CD4-positive, alpha-beta T cell treated with Interleukin-15 for 1 hour (primary cell): Measurements from ENCODE around the gene EML4.
"Not testable (repeated sequence)": the region's sequence is repeated elsewhere in the genome, so short reads cannot be mapped to it uniquely, and the experiment has no call there.

Experiments used
- DNase-seq: peaks from one replicate; pipeline ENCODE4 v3.0.0-alpha.2; 2020

EML4 gene, protein sequence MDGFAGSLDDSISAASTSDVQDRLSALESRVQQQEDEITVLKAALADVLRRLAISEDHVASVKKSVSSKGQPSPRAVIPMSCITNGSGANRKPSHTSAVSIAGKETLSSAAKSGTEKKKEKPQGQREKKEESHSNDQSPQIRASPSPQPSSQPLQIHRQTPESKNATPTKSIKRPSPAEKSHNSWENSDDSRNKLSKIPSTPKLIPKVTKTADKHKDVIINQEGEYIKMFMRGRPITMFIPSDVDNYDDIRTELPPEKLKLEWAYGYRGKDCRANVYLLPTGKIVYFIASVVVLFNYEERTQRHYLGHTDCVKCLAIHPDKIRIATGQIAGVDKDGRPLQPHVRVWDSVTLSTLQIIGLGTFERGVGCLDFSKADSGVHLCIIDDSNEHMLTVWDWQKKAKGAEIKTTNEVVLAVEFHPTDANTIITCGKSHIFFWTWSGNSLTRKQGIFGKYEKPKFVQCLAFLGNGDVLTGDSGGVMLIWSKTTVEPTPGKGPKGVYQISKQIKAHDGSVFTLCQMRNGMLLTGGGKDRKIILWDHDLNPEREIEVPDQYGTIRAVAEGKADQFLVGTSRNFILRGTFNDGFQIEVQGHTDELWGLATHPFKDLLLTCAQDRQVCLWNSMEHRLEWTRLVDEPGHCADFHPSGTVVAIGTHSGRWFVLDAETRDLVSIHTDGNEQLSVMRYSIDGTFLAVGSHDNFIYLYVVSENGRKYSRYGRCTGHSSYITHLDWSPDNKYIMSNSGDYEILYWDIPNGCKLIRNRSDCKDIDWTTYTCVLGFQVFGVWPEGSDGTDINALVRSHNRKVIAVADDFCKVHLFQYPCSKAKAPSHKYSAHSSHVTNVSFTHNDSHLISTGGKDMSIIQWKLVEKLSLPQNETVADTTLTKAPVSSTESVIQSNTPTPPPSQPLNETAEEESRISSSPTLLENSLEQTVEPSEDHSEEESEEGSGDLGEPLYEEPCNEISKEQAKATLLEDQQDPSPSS

DNA sequence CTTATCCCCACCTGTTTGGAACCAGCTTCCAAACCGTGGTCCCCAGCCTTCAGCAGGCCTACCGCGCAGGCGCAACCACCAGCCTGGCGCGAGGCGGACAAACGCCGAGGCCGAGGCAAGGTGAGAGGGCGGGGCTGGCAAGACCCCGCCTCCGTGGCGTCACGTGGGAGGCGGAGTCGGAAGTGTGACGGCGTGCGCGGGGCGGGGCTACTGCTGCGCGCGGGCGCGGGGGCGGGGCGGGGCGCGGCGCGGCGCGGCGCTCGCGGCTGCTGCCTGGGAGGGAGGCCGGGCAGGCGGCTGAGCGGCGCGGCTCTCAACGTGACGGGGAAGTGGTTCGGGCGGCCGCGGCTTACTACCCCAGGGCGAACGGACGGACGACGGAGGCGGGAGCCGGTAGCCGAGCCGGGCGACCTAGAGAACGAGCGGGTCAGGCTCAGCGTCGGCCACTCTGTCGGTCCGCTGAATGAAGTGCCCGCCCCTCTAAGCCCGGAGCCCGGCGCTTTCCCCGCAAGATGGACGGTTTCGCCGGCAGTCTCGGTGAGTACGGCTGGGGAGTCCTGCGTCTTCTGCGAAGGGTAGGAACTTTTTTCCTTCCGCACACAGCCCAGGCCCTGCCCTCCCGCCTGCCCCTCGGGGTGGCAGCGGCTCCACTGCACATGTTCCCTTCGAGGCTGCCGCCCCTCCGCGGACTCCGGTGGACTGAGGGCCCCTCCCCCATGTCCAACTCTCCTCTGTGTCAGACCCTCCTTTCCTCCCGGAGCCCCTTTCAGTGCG lies at the start of gene EML4:
Gene EML4 (plus strand): TSS at position 254 of the 774 bp plus-strand sequence. CDS start 259 bp downstream, at position 513.
- peak; percentile 91 for DNase-seq

DNA sequence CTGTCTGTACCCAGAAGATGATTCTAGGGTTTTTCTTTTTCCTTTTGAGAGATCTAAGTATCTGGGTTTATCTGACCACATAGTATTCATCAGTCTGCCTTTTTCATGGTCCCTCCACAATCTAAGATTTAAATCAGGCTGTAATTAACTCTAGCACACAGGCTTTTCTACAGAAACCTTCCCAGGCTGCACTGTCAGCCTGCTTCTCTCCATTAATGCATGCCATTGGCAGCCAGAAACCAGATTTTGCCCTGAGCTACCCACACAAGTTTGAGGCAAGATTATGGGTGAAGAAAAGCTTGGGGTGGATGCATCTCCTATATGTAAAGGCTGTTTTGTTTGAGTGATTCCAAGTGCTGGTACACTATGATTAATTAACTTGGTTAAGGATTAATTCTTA lies 45.7 kb upstream of the EML4 start:
- DNase-seq: no peak

DNA sequence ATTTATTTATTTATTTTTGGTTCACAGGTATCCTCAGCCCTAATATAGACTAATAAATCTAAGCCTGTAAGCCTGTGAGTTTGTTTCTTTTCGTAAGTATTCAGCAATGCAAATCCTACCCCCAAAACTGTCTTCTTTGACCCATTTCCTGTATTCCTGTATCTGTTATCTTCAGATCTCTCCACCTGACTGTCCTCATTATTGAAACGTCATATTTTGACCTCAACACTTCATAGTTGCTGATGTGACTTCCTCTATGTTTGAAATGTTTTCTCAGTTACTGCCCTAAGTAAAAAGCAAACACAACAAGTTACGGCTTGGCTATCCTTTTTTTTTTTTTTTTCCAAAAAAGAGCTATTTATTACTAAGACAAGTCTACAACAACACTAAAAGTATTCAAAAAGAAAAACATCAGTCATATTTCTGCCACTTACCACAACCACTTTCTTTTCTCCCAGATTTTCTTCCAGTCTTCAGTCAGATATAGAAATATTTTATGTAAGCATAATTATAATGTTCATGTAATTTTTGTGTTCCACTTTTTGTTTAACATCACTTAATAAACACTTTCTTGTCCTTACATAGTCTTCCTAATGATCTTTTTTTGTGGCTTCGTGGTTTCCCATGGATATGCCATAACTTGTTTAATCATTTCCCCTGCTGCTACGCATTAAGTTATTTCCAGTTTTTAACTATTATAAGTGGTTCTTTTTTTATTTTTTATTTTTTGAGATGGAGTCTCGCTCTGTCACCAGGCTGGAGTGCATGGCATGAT lies 45.0 kb upstream of the EML4 start:
- no peak for DNase-seq

DNA sequence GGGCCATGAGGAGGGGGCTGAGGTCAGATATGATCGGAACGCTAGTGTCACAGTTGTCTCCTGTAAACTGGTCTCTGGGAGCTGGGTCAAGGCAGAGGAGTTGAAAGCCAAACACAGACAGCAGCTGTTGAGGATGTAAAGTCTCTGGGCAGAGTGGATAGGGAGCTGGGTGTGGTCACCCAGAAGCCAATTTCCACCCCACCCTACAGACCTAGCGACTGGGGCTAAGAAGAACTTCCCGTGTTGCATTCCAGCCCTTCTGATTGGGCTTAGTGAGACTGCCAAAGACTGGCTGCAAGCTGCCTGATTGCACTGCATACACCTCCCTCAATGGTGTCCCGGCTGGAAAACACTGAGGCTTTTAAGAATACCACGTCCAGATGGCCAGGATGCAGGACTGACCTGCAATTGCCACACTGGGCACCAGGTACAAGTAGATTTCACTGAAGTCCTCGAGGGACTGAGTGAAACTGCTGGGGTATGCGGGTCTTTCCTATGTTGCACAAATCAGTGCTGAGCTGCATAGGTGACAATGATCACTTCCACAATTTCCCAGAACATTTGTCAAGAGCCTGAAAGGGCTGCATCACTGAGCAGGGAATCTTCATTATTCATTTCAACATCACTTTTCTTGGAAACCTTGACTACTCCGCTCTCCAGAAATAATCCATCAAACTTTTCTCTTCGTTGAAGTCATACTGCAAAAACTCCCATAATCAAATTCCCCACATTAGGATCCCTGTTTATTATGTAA lies 43.1 kb upstream of the EML4 start:
- DNase-seq: no peak

DNA sequence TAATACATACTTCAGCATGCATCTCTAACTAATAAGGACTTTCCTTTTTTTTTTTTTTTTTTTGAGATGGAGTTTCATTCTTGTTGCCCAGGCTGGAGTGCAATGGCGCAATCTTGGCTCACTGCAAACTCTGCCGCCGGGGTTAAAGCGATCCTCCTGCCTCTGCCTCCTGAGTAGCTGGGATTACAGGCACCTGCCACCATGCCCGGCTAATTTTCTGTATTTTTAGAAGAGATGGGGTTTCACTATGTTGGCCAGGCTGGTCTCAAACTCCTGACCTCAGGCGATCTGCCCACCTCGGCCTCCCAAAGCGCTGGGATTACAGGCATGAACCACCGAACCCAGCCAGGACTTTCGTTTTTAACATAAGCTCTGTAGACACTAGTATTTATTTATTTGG lies 42.3 kb upstream of the EML4 start:
- not testable (repeated sequence) for DNase-seq

DNA sequence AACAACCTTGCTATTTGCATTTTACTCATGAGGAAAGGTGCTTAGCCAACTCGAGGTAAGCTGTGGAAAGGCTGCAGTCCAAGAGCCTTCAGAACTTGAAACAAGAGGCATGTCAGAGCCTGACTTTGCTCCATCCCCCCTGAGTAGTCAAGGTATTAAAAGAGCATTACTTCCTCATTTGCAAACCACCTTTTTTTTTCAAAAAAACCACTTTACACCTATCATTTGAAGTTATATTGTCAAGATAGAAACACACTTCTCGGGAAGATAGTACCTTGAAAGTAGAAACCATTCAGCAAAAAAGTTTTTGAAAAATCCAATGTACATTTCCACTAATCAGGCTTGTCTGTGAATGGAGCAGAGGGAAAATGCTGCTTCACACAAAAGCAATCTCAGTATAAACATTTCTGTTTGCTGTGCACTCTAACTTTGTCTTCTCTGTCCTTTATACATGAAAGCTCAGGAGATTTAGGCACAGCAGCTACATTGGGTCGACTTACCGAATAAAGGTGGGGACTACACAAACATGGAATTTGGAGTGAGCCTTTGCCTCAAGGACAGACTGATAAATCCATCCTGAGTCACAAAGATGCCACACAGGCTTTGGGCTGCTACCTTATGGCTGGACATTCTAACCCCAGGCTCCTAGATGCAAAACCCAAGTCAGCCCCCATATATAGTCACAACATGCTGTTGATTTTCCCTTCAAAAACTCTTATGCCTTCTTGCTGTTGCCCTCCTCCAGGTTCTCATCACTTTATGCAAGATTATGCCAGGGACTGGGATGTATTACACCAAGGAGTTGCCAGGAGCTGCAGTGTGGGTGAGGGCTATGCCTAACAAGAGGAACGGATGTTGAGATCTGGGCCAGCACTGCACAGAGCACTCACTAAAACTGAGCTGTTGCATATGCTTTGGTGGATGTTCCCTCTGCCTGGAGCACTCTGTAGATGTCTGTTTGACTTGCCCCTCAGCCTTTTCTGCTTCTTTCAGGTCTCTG lies 41.4 kb upstream of the EML4 start:
- DNase-seq: peak; percentile 43

DNA sequence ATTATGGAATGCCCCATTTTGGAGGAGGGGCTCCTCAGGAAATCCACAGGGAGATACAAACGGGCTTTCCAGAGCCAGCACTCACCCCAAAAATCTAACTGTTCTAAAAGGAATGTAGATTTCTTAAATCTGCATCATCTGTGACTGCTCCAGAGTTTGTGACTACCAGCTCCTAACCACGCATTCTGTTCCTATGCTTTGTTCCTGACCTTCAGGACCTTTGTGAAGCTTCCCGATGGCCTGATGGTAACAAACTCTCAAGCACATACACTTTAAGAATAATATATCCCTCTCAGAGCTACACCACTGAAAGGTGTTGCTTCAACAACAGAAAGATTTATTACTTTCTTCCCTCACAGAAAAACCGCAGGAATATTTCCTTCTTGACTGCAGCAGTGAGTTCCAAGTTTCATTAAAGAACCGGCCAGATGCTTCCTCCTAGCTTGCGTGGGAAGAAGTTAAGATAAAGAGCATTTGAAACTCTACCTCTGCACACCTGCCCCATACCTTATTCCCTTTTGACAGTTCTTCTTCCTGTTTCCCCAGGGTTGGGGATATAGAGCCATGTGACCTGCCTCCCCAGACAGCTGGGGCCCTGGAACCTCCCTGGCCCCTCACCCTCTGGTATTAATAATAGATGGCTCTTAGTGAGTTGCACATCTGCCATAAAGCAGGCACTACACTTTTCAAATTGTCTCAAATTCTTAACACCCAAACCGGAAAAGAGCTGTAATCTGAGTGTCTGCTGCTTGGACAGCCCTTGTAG lies 40.2 kb upstream of the EML4 start:
- DNase-seq: no peak

DNA sequence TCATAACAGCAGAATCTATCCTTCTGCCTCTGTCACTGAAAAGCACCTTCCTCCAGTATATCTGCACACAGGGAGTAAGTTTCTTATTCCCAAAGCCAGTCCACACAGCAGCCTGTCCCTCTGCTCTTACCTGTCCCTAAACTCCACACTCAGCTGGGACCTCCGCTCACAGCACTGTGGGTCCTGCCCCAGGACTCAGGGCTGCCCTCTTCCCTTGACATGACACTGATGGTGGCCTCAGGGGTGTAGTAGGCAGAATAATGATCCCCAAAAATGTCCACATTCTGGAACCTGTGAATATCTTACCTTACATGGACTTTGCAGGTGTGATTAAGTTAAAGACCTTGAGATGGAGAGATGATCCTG lies 39.7 kb upstream of the EML4 start:
- no peak for DNase-seq

DNA sequence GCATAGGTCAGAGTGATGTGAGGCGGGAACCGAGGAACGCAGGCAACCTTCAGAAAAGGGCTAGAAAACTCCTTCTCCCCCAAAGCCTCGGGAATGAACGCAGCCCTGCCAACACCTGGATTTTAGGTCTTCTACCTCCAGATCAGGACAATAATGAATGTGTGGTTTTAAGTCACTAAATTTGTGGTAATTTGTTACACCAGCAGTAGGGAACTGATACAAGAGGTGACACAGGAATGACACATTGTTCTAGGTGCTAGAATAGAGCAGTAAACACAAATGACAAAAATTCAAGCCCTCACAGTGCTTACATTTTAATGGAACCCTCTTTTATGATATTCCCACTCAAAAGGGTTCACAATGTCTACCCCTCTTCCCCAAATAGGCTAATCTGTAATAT lies 39.2 kb upstream of the EML4 start:
- no peak for DNase-seq

DNA sequence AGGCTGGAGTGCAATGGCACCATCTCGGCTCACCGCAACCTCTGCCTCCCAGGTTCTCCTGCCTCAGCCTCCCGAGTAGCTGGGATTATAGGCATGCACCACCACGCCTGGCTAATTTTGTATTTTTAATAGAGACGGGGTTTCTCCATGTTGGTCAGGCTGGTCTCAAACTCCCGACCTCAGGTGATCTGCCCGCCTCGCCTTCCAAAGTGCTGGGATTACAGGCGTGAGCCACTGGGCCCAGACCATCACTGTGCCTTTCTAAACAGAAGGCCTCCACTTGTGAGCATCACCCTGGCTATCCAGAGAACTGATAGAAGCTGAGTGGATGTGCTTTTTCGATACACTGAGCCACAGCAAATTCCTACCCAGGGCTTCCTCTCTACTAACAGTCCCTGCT lies 38.3 kb upstream of the EML4 start:
- not testable (repeated sequence) for DNase-seq

DNA sequence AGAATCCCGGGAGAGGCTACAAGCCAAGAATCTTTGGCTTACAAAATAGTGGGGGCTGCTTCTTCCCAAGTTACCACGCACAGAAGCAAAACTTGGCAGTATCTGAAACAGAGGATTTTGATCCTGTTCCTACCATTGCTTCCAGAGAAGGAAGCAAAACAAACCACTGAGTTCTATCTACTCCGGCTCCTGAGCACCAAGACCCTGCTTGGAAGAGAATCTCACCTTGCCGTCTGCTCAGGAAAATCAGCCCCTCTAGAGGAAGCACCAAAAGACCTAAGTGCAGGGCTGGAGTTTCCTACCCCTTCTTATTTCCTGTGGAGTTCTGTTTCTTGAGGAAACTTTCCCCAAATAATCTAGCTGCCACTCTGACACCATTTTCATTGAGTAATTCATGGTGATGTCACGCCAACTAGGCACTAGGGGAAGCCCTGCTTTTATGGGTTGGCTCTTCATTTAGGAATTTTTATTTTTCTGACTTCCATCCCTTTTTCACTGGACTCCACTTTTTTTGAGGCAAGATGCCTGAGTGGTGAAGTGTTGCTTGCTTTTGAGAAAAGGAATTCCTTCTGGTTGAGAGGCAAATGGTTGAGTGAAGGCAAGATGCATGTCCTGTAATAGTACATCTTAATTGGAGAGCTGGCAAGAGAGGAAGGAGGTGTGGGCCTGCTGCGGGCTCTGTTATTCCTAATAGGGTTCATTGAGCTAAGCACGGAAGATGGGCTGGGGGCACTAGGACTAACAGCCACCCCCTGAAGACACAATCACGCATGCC lies 36.8 kb upstream of the EML4 start:
- no peak for DNase-seq

DNA sequence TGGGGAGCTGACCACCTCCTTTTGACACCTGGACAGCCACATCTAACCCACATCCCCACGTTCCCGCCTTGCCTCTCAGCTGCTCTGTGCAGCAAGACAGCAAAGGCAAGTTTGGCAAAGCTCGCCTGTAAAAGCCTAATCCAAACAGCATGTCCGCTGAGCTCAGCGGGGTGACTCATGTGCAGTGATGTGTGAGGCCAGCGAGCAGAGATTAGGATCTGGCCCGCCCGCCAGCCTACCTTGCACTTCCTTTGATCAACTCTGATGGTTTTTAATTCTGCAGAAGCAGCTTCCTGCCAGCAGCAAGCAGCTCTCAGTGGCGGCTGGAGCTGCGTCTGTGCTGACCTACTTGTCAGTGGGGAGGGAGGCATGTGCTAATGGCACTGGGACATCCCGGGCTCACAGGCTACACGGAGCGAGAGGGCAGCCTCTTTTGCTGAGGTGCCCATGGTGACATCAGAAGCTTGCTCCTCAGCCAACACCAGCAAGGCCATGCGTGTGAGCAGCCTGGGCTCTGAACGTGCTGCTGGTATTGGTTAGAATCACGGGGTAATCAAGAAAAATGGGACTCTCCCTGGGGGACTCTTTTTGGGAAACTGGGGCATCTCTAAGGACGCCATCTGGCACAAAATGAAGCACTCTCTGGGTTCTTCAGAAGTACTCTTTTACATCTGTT lies 36.0 kb upstream of the EML4 start:
- peak; percentile 95 for DNase-seq

DNA sequence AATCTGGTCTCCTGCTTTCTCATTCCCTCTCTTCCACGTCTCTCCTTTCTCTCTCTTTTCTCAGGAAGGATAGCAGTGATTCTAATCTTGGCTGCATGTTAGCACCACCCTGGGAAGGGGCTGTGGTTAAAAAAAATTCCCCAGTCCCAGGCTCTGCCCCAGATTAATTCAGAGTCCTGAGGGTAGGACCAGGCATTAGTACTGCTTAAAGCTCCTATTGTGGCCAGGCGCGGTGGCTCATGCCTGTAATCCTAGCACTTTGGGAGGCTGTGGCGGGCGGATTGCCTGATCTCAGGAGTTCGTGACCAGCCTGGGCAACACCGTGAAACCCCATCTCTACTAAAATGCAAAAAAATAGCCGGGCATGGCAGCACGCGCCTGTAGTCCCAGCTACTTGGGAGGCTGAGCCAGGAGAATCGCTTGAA lies 35.4 kb upstream of the EML4 start:
- DNase-seq: no peak

DNA sequence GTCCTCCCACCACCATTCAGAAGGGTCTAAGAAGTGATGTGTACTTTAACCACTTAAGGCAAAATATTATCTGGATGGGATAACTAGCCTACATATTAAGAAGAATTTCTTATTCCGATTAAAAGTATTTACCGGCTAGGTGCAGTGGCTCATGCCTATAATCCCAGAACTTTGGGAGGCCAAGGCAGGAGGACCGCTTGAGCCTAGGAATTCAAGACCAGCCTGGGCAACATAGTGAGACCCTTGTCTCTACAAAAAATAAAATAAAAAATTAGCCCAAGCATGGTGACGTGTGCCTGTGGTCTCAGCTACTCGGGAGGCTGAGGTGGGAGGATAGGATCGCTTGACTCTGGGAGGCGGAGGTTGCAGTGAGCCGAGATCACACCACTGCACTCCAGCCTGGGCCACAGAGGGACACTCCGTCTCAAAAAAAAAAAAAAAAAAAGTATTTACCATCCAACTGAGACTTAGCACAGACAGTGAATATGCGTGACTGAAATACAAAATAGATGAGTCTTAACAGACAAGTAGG lies 34.7 kb upstream of the EML4 start:
- DNase-seq: not testable (repeated sequence)

DNA sequence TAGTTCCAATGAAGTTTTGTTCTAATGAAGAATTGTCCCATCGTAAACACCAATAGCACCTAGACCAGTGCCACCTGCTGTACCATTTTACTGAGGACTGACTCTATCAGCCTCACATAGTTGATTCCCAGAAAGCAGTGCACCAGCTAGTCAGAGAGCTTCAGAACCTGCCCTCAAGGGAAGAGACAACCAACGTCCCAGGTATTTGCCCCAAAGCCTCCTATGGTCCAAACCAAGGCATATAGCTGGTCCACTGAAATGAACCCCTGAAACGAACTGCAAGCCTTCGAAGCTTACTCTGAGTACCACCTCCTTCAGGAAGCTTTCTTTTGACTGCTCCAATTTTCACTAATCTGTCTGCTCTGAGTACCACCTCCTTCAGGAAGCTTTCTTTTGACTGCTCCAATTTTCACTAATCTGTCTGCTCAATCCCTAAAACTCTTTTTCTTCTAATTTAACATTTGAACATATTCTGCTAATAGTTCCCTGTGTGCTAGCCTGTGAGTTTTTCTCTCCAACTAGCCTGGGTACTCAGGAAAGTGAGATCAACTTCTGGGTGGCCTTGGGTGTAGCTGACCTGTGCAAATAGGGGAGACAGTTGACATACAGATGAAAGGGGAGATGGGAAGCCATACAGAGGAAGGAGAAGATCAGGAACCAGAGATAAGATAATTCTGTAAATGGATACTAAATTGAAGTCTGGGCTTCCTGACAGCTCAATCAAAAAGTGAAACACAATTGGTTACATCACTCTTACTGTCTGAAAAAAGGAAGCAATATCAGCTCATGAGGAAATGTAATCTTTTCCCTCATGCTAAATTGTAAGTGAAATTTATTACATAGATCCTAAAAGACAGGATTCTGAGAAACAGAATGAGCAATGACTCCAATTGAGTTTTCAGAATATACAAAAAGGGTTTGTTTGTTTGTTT lies 33.5 kb upstream of the EML4 start:
- no peak for DNase-seq

DNA sequence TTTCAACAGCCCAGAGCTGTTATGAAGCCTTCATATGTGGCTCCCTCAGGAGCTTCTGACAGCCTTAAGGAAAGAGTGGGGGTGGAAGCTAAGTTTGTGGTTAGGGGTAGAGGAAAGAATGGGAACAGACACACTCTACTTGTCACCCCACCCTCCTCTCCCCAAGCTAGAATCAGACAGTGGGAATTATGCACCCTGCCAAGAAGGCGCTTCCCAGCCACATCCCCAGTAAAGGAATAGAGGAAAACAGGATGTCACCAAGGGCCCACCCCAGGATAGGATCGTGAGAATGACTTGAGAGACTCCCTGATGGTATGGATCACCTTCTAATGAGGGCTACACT lies 32.4 kb upstream of the EML4 start:
- no peak for DNase-seq
